Measurements from ENCODE around the gene TCF4.

Gene TCF4

GRCh38 chr18:55585065-55585919 lies 2.7 kb downstream of the TCF4 start:
- no peak for DNase-seq

- no peak for DNase-seq
These were observed 3.8 kb downstream of the TCF4 start for GRCh38 chr18:55584201-55584600.

- no peak for DNase-seq
These were observed 5.7 kb downstream of the TCF4 start for GRCh38 chr18:55582325-55582724.

- DNase-seq = no peak
These were observed 8.3 kb downstream of the TCF4 start for GRCh38 chr18:55579501-55580270.

- DNase-seq = peak; percentile 45
These were observed 10.0 kb downstream of the TCF4 start for GRCh38 chr18:55577812-55578539.

GRCh38 chr18:55576001-55576400 lies 12.0 kb downstream of the TCF4 start:
- DNase-seq = no peak

- no peak for DNase-seq
These were observed 12.9 kb downstream of the TCF4 start for GRCh38 chr18:55575066-55575465.

GRCh38 chr18:55573386-55573785 lies 14.6 kb downstream of the TCF4 start:
- DNase-seq = no peak

GRCh38 chr18:55570966-55571365 lies 17.0 kb downstream of the TCF4 start:
- DNase-seq = no peak

GRCh38 chr18:55566456-55566935 lies 21.5 kb downstream of the TCF4 start:
- no peak for DNase-seq

- no peak for DNase-seq
These were observed 28.3 kb downstream of the TCF4 start for GRCh38 chr18:55559739-55560138.

- no peak for DNase-seq
These were observed 30.8 kb downstream of the TCF4 start for GRCh38 chr18:55557211-55557610.

- DNase-seq = no peak
These were observed 32.5 kb downstream of the TCF4 start for GRCh38 chr18:55555395-55556027.

GRCh38 chr18:55552526-55553189 lies 35.3 kb downstream of the TCF4 start:
- no peak for DNase-seq

- DNase-seq = no peak
These were observed 36.8 kb downstream of the TCF4 start for GRCh38 chr18:55551227-55551626.

GRCh38 chr18:55550471-55550870 lies 37.5 kb downstream of the TCF4 start:
- no peak for DNase-seq

- DNase-seq = peak; percentile 30
These were observed 38.4 kb downstream of the TCF4 start for GRCh38 chr18:55549474-55550104.

- DNase-seq = no peak
These were observed 40.3 kb downstream of the TCF4 start for GRCh38 chr18:55547705-55548056.

GRCh38 chr18:55546851-55547704 lies 40.9 kb downstream of the TCF4 start:
- DNase-seq = no peak

- no peak for DNase-seq
These were observed 44.0 kb downstream of the TCF4 start for GRCh38 chr18:55544014-55544413.
